Measurements from ENCODE around the gene ANKRD63. TPM values are rescaled to one million over a fixed set of nuclear protein-coding genes. Genes with fewer than 3 reads are reported as not detected.

ANKRD63 gene
- total and polyA plus RNA-seq, 4 donors = not detected

GRCh38 chr15:40317580-40317979 is 34.7 kb upstream of the ANKRD63 start:
- 77% methylated on average over 4 of the region's 4 CpGs for WGBS
- Histone ChIP-seq H3K4me3 (ENCODE audit: low read depth in 1 of 3, low read length in 3 of 3) (no peak overlapping the region), H3K4me1 (ENCODE audit: control insufficient read depth in 4 of 4, insufficient read depth in 4 of 4, low read length in 3 of 4) (no peaks in the 10 kb centered on the region), H3K36me3 (ENCODE audit: control insufficient read depth in 4 of 4, insufficient read depth in 3 of 4, low read depth in 1 of 4, low read length in 3 of 4) (no peaks in the 10 kb centered on the region), H3K9me3 (ENCODE audit: control insufficient read depth in 4 of 4, low read length in 3 of 4) (no peaks in the 10 kb centered on the region), H3K27me3 (ENCODE audit: control insufficient read depth in 4 of 4, insufficient read depth in 4 of 4, low read length in 3 of 4) (no peaks in the 10 kb centered on the region), H3K27ac (ENCODE audit: low read depth in 1 of 2, low read length in 2 of 2) (no peak overlapping the region), H3K9ac (ENCODE audit: low read depth in 1 of 2, low read length in 2 of 2) (no peak overlapping the region)
- no peak for DNase-seq (ENCODE audit: low spot score)
- TF ChIP-seq YY1 (IDR thresholded peaks at IDR 0.05) = no peak
- no peak for TF ChIP-seq HNF4A (conservative IDR thresholded peaks at IDR 0.05)
- no peak for TF ChIP-seq GABPA (IDR thresholded peaks at IDR 0.05 in 1 of 2, conservative IDR thresholded peaks at IDR 0.05 in 1 of 2)
- TF ChIP-seq, protein P1, sequence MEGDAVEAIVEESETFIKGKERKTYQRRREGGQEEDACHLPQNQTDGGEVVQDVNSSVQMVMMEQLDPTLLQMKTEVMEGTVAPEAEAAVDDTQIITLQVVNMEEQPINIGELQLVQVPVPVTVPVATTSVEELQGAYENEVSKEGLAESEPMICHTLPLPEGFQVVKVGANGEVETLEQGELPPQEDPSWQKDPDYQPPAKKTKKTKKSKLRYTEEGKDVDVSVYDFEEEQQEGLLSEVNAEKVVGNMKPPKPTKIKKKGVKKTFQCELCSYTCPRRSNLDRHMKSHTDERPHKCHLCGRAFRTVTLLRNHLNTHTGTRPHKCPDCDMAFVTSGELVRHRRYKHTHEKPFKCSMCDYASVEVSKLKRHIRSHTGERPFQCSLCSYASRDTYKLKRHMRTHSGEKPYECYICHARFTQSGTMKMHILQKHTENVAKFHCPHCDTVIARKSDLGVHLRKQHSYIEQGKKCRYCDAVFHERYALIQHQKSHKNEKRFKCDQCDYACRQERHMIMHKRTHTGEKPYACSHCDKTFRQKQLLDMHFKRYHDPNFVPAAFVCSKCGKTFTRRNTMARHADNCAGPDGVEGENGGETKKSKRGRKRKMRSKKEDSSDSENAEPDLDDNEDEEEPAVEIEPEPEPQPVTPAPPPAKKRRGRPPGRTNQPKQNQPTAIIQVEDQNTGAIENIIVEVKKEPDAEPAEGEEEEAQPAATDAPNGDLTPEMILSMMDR (IDR thresholded peaks at IDR 0.05; ENCODE audit: low read depth, low read length, missing input control) = no peak
- TF ChIP-seq FOXA2 (IDR thresholded peaks at IDR 0.05) = no peak
- no peak for TF ChIP-seq NR2F2 (IDR thresholded peaks at IDR 0.05)

DNA sequence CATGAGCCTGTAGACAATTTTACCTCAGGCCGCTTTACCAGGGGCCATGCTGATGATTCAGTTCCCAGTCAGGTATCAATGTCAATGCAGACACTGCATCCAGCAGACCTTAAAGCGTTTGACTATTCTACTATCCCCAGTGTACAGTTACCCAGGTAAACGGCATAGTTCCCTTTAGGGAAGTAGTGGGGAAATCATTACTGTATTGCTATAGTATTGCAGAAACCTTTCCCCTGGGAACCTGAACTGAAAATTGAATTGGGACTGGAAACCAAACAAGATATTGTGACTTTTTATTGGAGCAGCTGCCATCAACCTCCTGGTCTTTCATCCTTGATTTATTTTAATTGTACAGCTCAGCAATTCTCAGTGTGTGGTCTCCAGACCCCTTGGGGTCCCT is 34.1 kb upstream of the ANKRD63 start:
- H3K27me3 ChIP-seq (ENCODE audit: control insufficient read depth in 4 of 4, insufficient read depth in 4 of 4, low read length in 3 of 4) = no peaks in the 10 kb centered on the region
- H3K36me3 ChIP-seq (ENCODE audit: control insufficient read depth in 4 of 4, insufficient read depth in 3 of 4, low read depth in 1 of 4, low read length in 3 of 4) = no peaks in the 10 kb centered on the region
- no peak overlapping the region for H3K27ac ChIP-seq (ENCODE audit: low read depth in 1 of 2, low read length in 2 of 2)
- H3K9me3 ChIP-seq (ENCODE audit: control insufficient read depth in 4 of 4, low read length in 3 of 4) = no peaks in the 10 kb centered on the region
- TF ChIP-seq ZBTB33 (IDR thresholded peaks at IDR 0.05) = no peak
- TF ChIP-seq RXRA (IDR thresholded peaks at IDR 0.05) = no peak
- TF ChIP-seq GABPA (IDR thresholded peaks at IDR 0.05 in 1 of 2, conservative IDR thresholded peaks at IDR 0.05 in 1 of 2) = no peak
- no peak for TF ChIP-seq YY1 (IDR thresholded peaks at IDR 0.05)
- TF ChIP-seq HNF4A (conservative IDR thresholded peaks at IDR 0.05) = no peak
- no peak for TF ChIP-seq NR2F2 (IDR thresholded peaks at IDR 0.05)
- TF ChIP-seq, protein P1 (IDR thresholded peaks at IDR 0.05; ENCODE audit: low read depth, low read length, missing input control) = no peak
- H3K9ac ChIP-seq (ENCODE audit: low read depth in 1 of 2, low read length in 2 of 2) = no peak overlapping the region
- 81% methylated on average over 3 of the region's 3 CpGs for WGBS
- no peak overlapping the region for H3K4me3 ChIP-seq (ENCODE audit: low read depth in 1 of 3, low read length in 3 of 3)
- DNase-seq (ENCODE audit: low spot score) = no peak
- no peaks in the 10 kb centered on the region for H3K4me1 ChIP-seq (ENCODE audit: control insufficient read depth in 4 of 4, insufficient read depth in 4 of 4, low read length in 3 of 4)

DNA sequence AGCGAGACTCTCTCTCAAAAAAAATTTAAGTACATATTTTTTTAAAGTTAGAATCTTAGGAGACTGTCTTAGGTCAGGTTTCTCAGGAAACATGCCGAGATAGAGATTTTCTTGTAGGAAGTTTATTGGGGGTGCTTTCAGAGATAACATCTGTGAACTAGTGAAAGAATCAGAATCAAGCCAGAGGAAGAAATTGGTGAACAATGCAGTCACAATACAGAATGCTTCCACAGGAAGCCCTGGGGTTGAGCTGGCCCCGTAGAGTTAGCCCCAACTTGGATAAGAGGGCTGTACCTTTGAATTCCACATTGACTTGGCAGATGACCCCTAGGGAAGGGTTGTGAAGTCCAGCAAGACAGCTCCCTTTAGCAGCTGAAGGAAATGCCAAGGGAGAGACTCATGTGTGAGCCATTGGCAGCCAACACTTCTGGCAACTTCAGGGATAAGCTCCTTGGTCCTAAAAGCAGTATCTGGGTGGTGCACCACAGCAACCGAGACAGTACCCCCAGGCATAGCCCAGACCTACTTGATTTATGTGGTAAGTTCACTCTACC is 31.9 kb upstream of the ANKRD63 start:
- H3K9ac ChIP-seq (ENCODE audit: low read depth in 1 of 2, low read length in 2 of 2) = no peak overlapping the region
- no peaks in the 10 kb centered on the region for H3K27me3 ChIP-seq (ENCODE audit: control insufficient read depth in 4 of 4, insufficient read depth in 4 of 4, low read length in 3 of 4)
- H3K27ac ChIP-seq (ENCODE audit: low read depth in 1 of 2, low read length in 2 of 2) = no peak overlapping the region
- 83% methylated on average over 4 of the region's 4 CpGs for WGBS
- no peak for DNase-seq (ENCODE audit: low spot score)
- peaks cover 0 to under 1% (median 0%) of the 10 kb centered on the region in 4 donors for H3K4me1 ChIP-seq (ENCODE audit: control insufficient read depth in 4 of 4, insufficient read depth in 4 of 4, low read length in 3 of 4)
- H3K9me3 ChIP-seq (ENCODE audit: control insufficient read depth in 4 of 4, low read length in 3 of 4) = no peaks in the 10 kb centered on the region
- TF ChIP-seq, protein P2, sequence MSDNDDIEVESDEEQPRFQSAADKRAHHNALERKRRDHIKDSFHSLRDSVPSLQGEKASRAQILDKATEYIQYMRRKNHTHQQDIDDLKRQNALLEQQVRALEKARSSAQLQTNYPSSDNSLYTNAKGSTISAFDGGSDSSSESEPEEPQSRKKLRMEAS (IDR thresholded peaks at IDR 0.05) = no peak
- TF ChIP-seq YY1 (IDR thresholded peaks at IDR 0.05) = no peak
- TF ChIP-seq HNF4G (IDR thresholded peaks at IDR 0.05) = no peak
- no peak for TF ChIP-seq SP1 (IDR thresholded peaks at IDR 0.05)
- no peak for TF ChIP-seq JUND (IDR thresholded peaks at IDR 0.05)
- no peak for TF ChIP-seq RXRA (IDR thresholded peaks at IDR 0.05)
- TF ChIP-seq, protein P3, sequence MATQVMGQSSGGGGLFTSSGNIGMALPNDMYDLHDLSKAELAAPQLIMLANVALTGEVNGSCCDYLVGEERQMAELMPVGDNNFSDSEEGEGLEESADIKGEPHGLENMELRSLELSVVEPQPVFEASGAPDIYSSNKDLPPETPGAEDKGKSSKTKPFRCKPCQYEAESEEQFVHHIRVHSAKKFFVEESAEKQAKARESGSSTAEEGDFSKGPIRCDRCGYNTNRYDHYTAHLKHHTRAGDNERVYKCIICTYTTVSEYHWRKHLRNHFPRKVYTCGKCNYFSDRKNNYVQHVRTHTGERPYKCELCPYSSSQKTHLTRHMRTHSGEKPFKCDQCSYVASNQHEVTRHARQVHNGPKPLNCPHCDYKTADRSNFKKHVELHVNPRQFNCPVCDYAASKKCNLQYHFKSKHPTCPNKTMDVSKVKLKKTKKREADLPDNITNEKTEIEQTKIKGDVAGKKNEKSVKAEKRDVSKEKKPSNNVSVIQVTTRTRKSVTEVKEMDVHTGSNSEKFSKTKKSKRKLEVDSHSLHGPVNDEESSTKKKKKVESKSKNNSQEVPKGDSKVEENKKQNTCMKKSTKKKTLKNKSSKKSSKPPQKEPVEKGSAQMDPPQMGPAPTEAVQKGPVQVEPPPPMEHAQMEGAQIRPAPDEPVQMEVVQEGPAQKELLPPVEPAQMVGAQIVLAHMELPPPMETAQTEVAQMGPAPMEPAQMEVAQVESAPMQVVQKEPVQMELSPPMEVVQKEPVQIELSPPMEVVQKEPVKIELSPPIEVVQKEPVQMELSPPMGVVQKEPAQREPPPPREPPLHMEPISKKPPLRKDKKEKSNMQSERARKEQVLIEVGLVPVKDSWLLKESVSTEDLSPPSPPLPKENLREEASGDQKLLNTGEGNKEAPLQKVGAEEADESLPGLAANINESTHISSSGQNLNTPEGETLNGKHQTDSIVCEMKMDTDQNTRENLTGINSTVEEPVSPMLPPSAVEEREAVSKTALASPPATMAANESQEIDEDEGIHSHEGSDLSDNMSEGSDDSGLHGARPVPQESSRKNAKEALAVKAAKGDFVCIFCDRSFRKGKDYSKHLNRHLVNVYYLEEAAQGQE (IDR thresholded peaks at IDR 0.05) = no peak
- no peak overlapping the region for H3K4me3 ChIP-seq (ENCODE audit: low read depth in 1 of 3, low read length in 3 of 3)
- no peaks in the 10 kb centered on the region for H3K36me3 ChIP-seq (ENCODE audit: control insufficient read depth in 4 of 4, insufficient read depth in 3 of 4, low read depth in 1 of 4, low read length in 3 of 4)
